ENCODE measurements around the gene PRDX2.

- TF ChIP-seq POLR2A (IDR thresholded peaks at IDR 0.05) = no peak
- TF ChIP-seq CTCF (IDR thresholded peaks at IDR 0.05) = no peak
These were observed 26.9 kb upstream of the PRDX2 start for GRCh38 chr19:12828494-12828893.

All from thyroid gland (tissue), 4 donors.